OCI-LY7 (cell line): ENCODE measurements around the gene PLCB1. TPM values are rescaled to one million over a fixed set of nuclear protein-coding genes. Genes with fewer than 3 reads are reported as not detected.

Source experiments
- BruUV-seq: library from RNA; stranded (reverse); fragments of 400-500 nt; replicated peaks from 2 replicates; lab custom pipeline; 2021; lab: Mats Ljungman, UMichigan
- CTCF ChIA-PET: fragments of 300-600 bp; sonication (Branson Sonifier 250); formaldehyde crosslinking; loops from one replicate; lab custom pipeline; 2022; ENCODE audit warnings: antibody characterized with exemption; ENCODE audit not compliant: unreplicated experiment; lab: Charles Lee
- POLR2A ChIA-PET: fragments of 300-600 bp; sonication (Branson Sonifier 250); formaldehyde crosslinking; loops from one replicate; lab custom pipeline; 2022; ENCODE audit warnings: antibody characterized with exemption; lab: Charles Lee
- DNase-seq: peaks from one replicate; pipeline ENCODE4 v3.0.0-alpha.2; 2015; ENCODE audit warnings: low spot score
- H2AFZ ChIP-seq: fragments of 200-600 bp; sonication (generic), shearing (Covaris generic); 2 replicates; pipeline ENCODE4 v1.6.1; 2014; ENCODE audit warnings: mild to moderate bottlenecking, antibody characterized with exemption, low read length, moderate library complexity
- H3K27ac ChIP-seq: fragments of 200-600 bp; sonication (generic); 2 replicates; pipeline ENCODE4 v1.5.1; 2014; ENCODE audit warnings: mixed run types, low read depth, mild to moderate bottlenecking, moderate library complexity, low read length, inconsistent platforms; ENCODE audit not compliant: poor library complexity, severe bottlenecking
- H3K36me3 ChIP-seq: fragments of 200-600 bp; sonication (generic); 2 replicates; pipeline ENCODE4 v1.6.1; 2014; ENCODE audit warnings: mild to moderate bottlenecking, antibody characterized with exemption, low read length, moderate library complexity, mixed read lengths; ENCODE audit not compliant: insufficient read depth
- H3K4me1 ChIP-seq: fragments of 200-600 bp; sonication (generic); 2 replicates; pipeline ENCODE4 v1.5.1; 2014; ENCODE audit warnings: mild to moderate bottlenecking, low read length; ENCODE audit not compliant: insufficient read depth, poor library complexity, severe bottlenecking
- H3K4me2 ChIP-seq: fragments of 200-600 bp; sonication (generic); 2 replicates; pipeline ENCODE4 v1.6.1; 2014; ENCODE audit warnings: mild to moderate bottlenecking, low read length
- H3K4me3 ChIP-seq: fragments of 200-600 bp; sonication (generic); 2 replicates; pipeline ENCODE4 v1.5.1; 2014; ENCODE audit warnings: mild to moderate bottlenecking, low read depth, low read length; ENCODE audit not compliant: poor library complexity, severe bottlenecking
- H3K79me2 ChIP-seq: fragments of 200-600 bp; sonication (generic); 2 replicates; pipeline ENCODE4 v1.6.1; 2016; ENCODE audit warnings: low read depth, mild to moderate bottlenecking, low read length, moderate library complexity, mixed read lengths; ENCODE audit not compliant: insufficient read depth
- H3K9me2 ChIP-seq: fragments of 200-600 bp; sonication (generic); 2 replicates; pipeline ENCODE4 v1.6.1; 2016; ENCODE audit warnings: mild to moderate bottlenecking, low read length, mixed read lengths; ENCODE audit not compliant: insufficient read depth
- H3K9me3 ChIP-seq: fragments of 200-600 bp; sonication (generic); 2 replicates; pipeline ENCODE4 v1.6.1; 2014; ENCODE audit warnings: mild to moderate bottlenecking, mixed run types, low read length, mixed read lengths
- H4K20me1 ChIP-seq: fragments of 200-600 bp; sonication (generic); 2 replicates; pipeline ENCODE4 v1.6.1; 2014; ENCODE audit warnings: mild to moderate bottlenecking, antibody characterized with exemption, low read length, moderate library complexity, mixed read lengths; ENCODE audit not compliant: insufficient read depth
- CTCF ChIP-seq: fragments of 200-600 bp; sonication (generic); conservative IDR thresholded peaks from 2 replicates; pipeline ENCODE4 v1.5.1; 2014; ENCODE audit warnings: mild to moderate bottlenecking, antibody characterized with exemption, low read length, moderate library complexity, mixed read lengths
- EZH2phosphoT487 ChIP-seq: fragments of 200-600 bp; sonication (generic); IDR thresholded peaks from 2 replicates; pipeline ENCODE4 v1.6.1; 2018; ENCODE audit warnings: low read depth, borderline replicate concordance, mild to moderate bottlenecking, mixed run types, antibody characterized with exemption, low read length, moderate library complexity, mixed read lengths
- intact Hi-C: fragments of 100-400 bp; cut with micrococcal nuclease; formaldehyde crosslinking; loops from one replicate; pipeline ENCODE4 v1.10.0; 2022; ENCODE audit not compliant: unreplicated experiment
- total RNA-seq, 2 experiments: library from RNA; depleted of rRNA in 1 of 2; stranded (reverse); fragments of >200 nt in 1 of 2; shearing (Covaris generic) in 1 of 2; gene quantifications; 2 replicates each; pipeline ENCODE4 v1.2.3, GENCODE V29; 2014 to 2022

The PLCB1 gene
- total RNA-seq, 2 experiments from 2014 or later = 14.6 to 30.5 TPM

- H3K79me2 ChIP-seq = no peaks in the 10 kb centered on the region
- H3K27ac ChIP-seq = no peak overlapping the region
- BruUV-seq = no TSS peak
- no peak overlapping the region for H3K4me3 ChIP-seq
- TF ChIP-seq CTCF (no peak), EZH2phosphoT487 (no peak)
- no peak overlapping the region for H3K4me2 ChIP-seq
- no peaks in the 10 kb centered on the region for H3K4me1 ChIP-seq
- DNase-seq = no peak
- CTCF ChIA-PET = no interaction called here
- POLR2A ChIA-PET = no interaction called here
- H2AFZ ChIP-seq = no peak overlapping the region
- intact Hi-C loops = no loop called here
- no peaks in the 10 kb centered on the region for H3K36me3 ChIP-seq
- no peaks in the 10 kb centered on the region for H4K20me1 ChIP-seq
- no peaks in the 10 kb centered on the region for H3K9me2 ChIP-seq
- H3K9me3 ChIP-seq = no peaks in the 10 kb centered on the region
Observed at GRCh38 chr20:8262721-8263120, 130.7 kb downstream of the PLCB1 start.

DNA sequence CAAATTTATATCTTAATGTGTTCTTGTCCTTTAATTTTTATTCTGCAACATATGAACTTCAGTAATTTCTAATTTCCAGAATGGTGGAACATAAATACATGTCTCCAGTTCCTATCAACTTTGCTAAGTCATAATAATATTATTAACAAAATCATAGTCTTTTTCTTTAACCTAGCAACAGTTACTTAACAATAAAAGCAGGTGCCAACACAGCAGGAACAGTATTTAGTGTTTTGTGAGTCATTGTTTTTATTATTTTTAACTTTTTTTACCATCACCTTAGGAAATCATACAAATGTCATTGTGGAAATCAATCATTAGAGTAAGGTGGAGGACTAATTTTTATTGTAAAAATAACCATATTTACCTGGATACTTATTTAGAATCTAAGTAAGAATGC lies 133.5 kb downstream of the PLCB1 start:
- intact Hi-C loops = no loop called here
- POLR2A ChIA-PET = no interaction called here
- CTCF ChIA-PET = no interaction called here
- no peak for TF ChIP-seq CTCF
- TF ChIP-seq EZH2phosphoT487 = no peak
- BruUV-seq = no TSS peak
- Histone ChIP-seq H3K36me3 (no peaks in the 10 kb centered on the region), H3K79me2 (no peaks in the 10 kb centered on the region), H3K9me2 (no peaks in the 10 kb centered on the region), H3K4me3 (no peak overlapping the region), H3K9me3 (no peaks in the 10 kb centered on the region), H3K4me1 (no peaks in the 10 kb centered on the region), H3K4me2 (no peak overlapping the region), H3K27ac (no peak overlapping the region), H4K20me1 (no peaks in the 10 kb centered on the region), H2AFZ (no peak overlapping the region)
- DNase-seq = no peak

DNA sequence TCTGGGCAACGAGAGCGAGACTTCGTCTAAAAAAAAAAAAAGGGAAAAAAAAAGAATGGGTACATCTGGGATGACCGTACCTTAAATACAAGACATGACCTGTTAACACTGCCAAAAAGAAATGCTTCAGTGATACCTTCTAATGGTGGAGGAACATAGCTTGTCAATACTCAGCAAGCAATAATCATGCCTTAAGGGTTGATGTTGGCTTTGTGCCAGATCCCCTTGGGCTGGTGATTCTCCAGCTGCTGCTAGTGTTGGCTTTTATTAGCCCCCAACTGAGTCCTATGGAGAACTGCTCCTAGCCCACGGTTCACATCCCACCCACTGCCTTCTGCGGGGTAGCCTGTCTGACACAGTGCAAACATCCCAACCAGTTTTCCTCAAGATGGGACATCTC lies 134.9 kb downstream of the PLCB1 start:
- no peak for DNase-seq
- Histone ChIP-seq H4K20me1 (no peaks in the 10 kb centered on the region), H3K9me3 (no peaks in the 10 kb centered on the region), H3K9me2 (no peaks in the 10 kb centered on the region), H3K36me3 (no peaks in the 10 kb centered on the region), H3K79me2 (no peaks in the 10 kb centered on the region), H3K4me2 (no peak overlapping the region), H2AFZ (no peak overlapping the region), H3K27ac (no peak overlapping the region), H3K4me3 (no peak overlapping the region), H3K4me1 (no peaks in the 10 kb centered on the region)
- TF ChIP-seq EZH2phosphoT487 (no peak), CTCF (no peak)
- ChIA-PET POLR2A (no interaction called here), CTCF (no interaction called here)
- no TSS peak for BruUV-seq
- intact Hi-C loops = no loop called here
